Calu3 (cell line): ENCODE results near the gene XYLB. TPM values are rescaled to one million over a fixed set of nuclear protein-coding genes. Genes with fewer than 3 reads are reported as not detected.
A peak's percentile ranks its signal among the peaks of the same experiment; 100 is the strongest.
"Not testable (repeated sequence)": the region's sequence is repeated elsewhere in the genome, so short reads cannot be mapped to it uniquely, and the experiment has no call there.

Experiments used
- Bru-seq: library from RNA; stranded (reverse); fragments of 400-500 nt; gene quantifications from one replicate; lab custom pipeline; 2021; lab: Mats Ljungman, UMichigan
- BruChase-seq, 2 experiments: library from RNA; stranded (reverse); fragments of 400-500 nt; gene quantifications; one replicate each; lab custom pipeline; 2021; lab: Mats Ljungman, UMichigan
- BruUV-seq: library from RNA; stranded (reverse); fragments of 400-500 nt; replicated peaks from 2 replicates; lab custom pipeline; 2021; lab: Mats Ljungman, UMichigan
- CTCF ChIA-PET: fragments of 300-600 bp; sonication (Branson Sonifier 250); formaldehyde crosslinking; loops from one replicate; lab custom pipeline; 2022; ENCODE audit warnings: antibody characterized with exemption; lab: Charles Lee
- DNase-seq: peaks from one replicate; pipeline ENCODE4 v3.0.0; 2022
- H3K27ac Mint-ChIP-seq: one replicate; pipeline ENCODE4 v1.8.0; 2022; ENCODE audit warnings: mixed read lengths; ENCODE audit not compliant: unreplicated experiment
- H3K27me3 Mint-ChIP-seq: one replicate; pipeline ENCODE4 v1.8.0; 2022; ENCODE audit warnings: mixed read lengths; ENCODE audit not compliant: unreplicated experiment
- H3K36me3 Mint-ChIP-seq: one replicate; pipeline ENCODE4 v1.8.0; 2022; ENCODE audit warnings: mild to moderate bottlenecking, moderate library complexity, mixed read lengths; ENCODE audit not compliant: insufficient read depth, unreplicated experiment
- H3K4me1 Mint-ChIP-seq: one replicate; pipeline ENCODE4 v1.8.0; 2022; ENCODE audit warnings: mild to moderate bottlenecking, low read depth, mixed read lengths; ENCODE audit not compliant: unreplicated experiment
- H3K4me3 Mint-ChIP-seq: one replicate; pipeline ENCODE4 v1.8.0; 2022; ENCODE audit warnings: mild to moderate bottlenecking, low read depth, moderate library complexity, mixed read lengths; ENCODE audit not compliant: unreplicated experiment
- H3K9me3 Mint-ChIP-seq: one replicate; pipeline ENCODE4 v1.8.0; 2022; ENCODE audit warnings: low read depth, mixed read lengths; ENCODE audit not compliant: unreplicated experiment
- intact Hi-C: fragments of 100-400 bp; cut with micrococcal nuclease; formaldehyde crosslinking; loops from one replicate; pipeline ENCODE4 v1.10.0; 2022; ENCODE audit not compliant: unreplicated experiment
- long read RNA-seq: library from polyadenylated mRNA; stranded (forward); transcript quantifications from one replicate; pipeline ENCODE4 v2.0.0, GENCODE V29; 2022
- total RNA-seq: library from RNA; stranded (reverse); gene quantifications from 2 replicates; pipeline ENCODE4 v1.2.3, GENCODE V29; 2022
- TF ChIP-seq, protein P1 (sequence below): fragments of 200-600 bp; IDR thresholded peaks from one replicate; pipeline ENCODE4 v1.8.0; 2022; ENCODE audit warnings: antibody characterized with exemption; ENCODE audit not compliant: unreplicated experiment

XYLB gene
- total RNA-seq = 11.1 and 12.2 TPM in 2 replicates
- Bru-seq, nascent RNA = percentile 73 among the genes with signal in this experiment
- BruChase-seq, experiment 1, labeled RNA remaining after a 6-hour chase = percentile 69 among the genes with signal in this experiment
- BruChase-seq, experiment 2, labeled RNA remaining after a 2-hour chase = percentile 71 among the genes with signal in this experiment
- long read RNA-seq, transcript XYLB-201 (19 exons, 3,664 nt) = major isoform, 5 of 20 reads
- long read RNA-seq, partial matches to known transcripts = 7 of 20 reads
- long read RNA-seq, other reads (novel, unspliced or antisense) = 8 of 20 reads

- no TSS peak for BruUV-seq
- Mint-ChIP-seq H3K4me3 (no peak within 1 kb of the TSS), H3K27me3 (no peaks in the 10 kb centered on the region), H3K9me3 (no peaks in the 10 kb centered on the region), H3K36me3 (peaks cover 22% of the 10 kb centered on the region), H3K4me1 (no peaks in the 10 kb centered on the region), H3K27ac (peak within 1 kb of the TSS; percentile 54)
- TF ChIP-seq, protein P1, sequence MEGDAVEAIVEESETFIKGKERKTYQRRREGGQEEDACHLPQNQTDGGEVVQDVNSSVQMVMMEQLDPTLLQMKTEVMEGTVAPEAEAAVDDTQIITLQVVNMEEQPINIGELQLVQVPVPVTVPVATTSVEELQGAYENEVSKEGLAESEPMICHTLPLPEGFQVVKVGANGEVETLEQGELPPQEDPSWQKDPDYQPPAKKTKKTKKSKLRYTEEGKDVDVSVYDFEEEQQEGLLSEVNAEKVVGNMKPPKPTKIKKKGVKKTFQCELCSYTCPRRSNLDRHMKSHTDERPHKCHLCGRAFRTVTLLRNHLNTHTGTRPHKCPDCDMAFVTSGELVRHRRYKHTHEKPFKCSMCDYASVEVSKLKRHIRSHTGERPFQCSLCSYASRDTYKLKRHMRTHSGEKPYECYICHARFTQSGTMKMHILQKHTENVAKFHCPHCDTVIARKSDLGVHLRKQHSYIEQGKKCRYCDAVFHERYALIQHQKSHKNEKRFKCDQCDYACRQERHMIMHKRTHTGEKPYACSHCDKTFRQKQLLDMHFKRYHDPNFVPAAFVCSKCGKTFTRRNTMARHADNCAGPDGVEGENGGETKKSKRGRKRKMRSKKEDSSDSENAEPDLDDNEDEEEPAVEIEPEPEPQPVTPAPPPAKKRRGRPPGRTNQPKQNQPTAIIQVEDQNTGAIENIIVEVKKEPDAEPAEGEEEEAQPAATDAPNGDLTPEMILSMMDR = peak; percentile 69
- DNase-seq = peak; percentile 91
- intact Hi-C loops = loop anchor here (5.0 to 10.0 kb wide), 2 partner anchors 108 to 136 kb away; partner anchors contain the start of gene ACVR2B
- CTCF ChIA-PET = interaction anchor here (0.7 to 2.0 kb wide), 7 partner anchors 19 to 401 kb away, joined by 3 to 12 read pairs (median 5); partner anchors contain the start of genes ACAA1, MYD88 and OXSR1
Measured at GRCh38 chr3:38346587-38347410, at the start of gene XYLB. XYLB (plus strand) TSS chr3:38346785; CDS start chr3:38346869, 84 bp downstream.

GRCh38 chr3:38297053-38297452 lies 49.5 kb upstream of the XYLB start:
- H3K27me3 Mint-ChIP-seq, DNase-seq, H3K9me3 Mint-ChIP-seq, H3K27ac Mint-ChIP-seq, H3K4me1 Mint-ChIP-seq, H3K4me3 Mint-ChIP-seq, BruUV-seq, CTCF ChIA-PET, H3K36me3 Mint-ChIP-seq: not testable (repeated sequence)
- intact Hi-C loops = loop anchor here (5.0 kb wide), 1 partner anchor 180 kb away; no protein-coding TSS in a partner anchor

GRCh38 chr3:38297537-38297936 lies 49.0 kb upstream of the XYLB start:
- intact Hi-C loops = loop anchor here (5.0 kb wide), 1 partner anchor 180 kb away; no protein-coding TSS in a partner anchor

GRCh38 chr3:38297947-38298711 lies 48.5 kb upstream of the XYLB start:
- H3K4me3 Mint-ChIP-seq = no peak overlapping the region
- no peaks in the 10 kb centered on the region for H3K9me3 Mint-ChIP-seq
- no TSS peak for BruUV-seq
- intact Hi-C loops = loop anchor here (5.0 kb wide), 1 partner anchor 181 kb away; no protein-coding TSS in a partner anchor
- H3K27ac Mint-ChIP-seq = no peak overlapping the region
- H3K27me3 Mint-ChIP-seq = no peaks in the 10 kb centered on the region
- TF ChIP-seq, protein P1 = peak; percentile 65
- CTCF ChIA-PET = interaction anchor here (0.6 to 1.0 kb wide), 6 partner anchors 34 to 472 kb away, joined by 3 to 5 read pairs (median 3); partner anchors contain the start of gene EXOG
- H3K36me3 Mint-ChIP-seq = no peaks in the 10 kb centered on the region
- no peaks in the 10 kb centered on the region for H3K4me1 Mint-ChIP-seq
- no peak for DNase-seq

More at GRCh38 chr3:38297537-38297936, 49.0 kb upstream of the XYLB start:
- Mint-ChIP-seq H3K36me3 (no peaks in the 10 kb centered on the region), H3K27me3 (no peaks in the 10 kb centered on the region), H3K4me3 (no peak overlapping the region), H3K9me3 (no peaks in the 10 kb centered on the region), H3K4me1 (no peaks in the 10 kb centered on the region), H3K27ac (no peak overlapping the region)
- TF ChIP-seq, protein P1 = no peak
- CTCF ChIA-PET = interaction anchor here (0.6 to 1.0 kb wide), 6 partner anchors 33 to 472 kb away, joined by 3 to 5 read pairs (median 3); partner anchors contain the start of gene EXOG
- DNase-seq = no peak
- BruUV-seq = no TSS peak
